K562 (cell line): ENCODE data around the gene C19orf18. TPM values are rescaled to one million over a fixed set of nuclear protein-coding genes. Genes with fewer than 3 reads are reported as not detected.
A peak's percentile ranks its signal among the peaks of the same experiment; 100 is the strongest.

Source experiments
- ATAC-seq: fragments of 200-7000 bp; cut with Tn5 transposase; 3 replicates; pipeline ENCODE4 v1.9.1; 2020; ENCODE audit warnings: moderate library complexity
- BruUV-seq: library from RNA; stranded (reverse); fragments of 400-500 nt; replicated peaks from 2 replicates; lab custom pipeline; 2021; lab: Mats Ljungman, UMichigan
- CTCF ChIA-PET: fragments of 300-600 bp; formaldehyde crosslinking; extraction: SDS; loops from one replicate; lab custom pipeline; 2021; ENCODE audit warnings: low intra/inter-chr PET ratio; lab: Yijun Ruan, JAX
- POLR2A ChIA-PET: fragments of 300-600, 350-650 bp; sonication (Branson Sonifier 250); formaldehyde crosslinking; extraction: SDS; loops from one replicate; lab custom pipeline; 2021; ENCODE audit warnings: antibody characterized with exemption, inconsistent platforms; lab: Yijun Ruan, JAX
- DNase-seq, 4 experiments: peaks; one replicate each; pipeline versions ENCODE4 v3.0.0 to v3.0.0-alpha.2; 2011 to 2018; ENCODE audit warnings: low spot score in 3 of 4, mixed read lengths in 3 of 4; ENCODE audit errors: extremely low read depth in 1 of 4
- FAIRE-seq: peaks from 2 replicates; lab custom pipeline; 2011; peaks lifted over from hg19 to GRCh38; lab: Jason Lieb, UNC
- H2AFZ ChIP-seq: 2 replicates; pipeline ENCODE4 v1.6.0; 2011; ENCODE audit warnings: low read depth, low read length, control low read depth, inconsistent platforms
- H3K27ac ChIP-seq: fragments of 200-600 bp; 3 replicates; pipeline ENCODE4 v1.8.0; 2011; ENCODE audit warnings: low read depth, mild to moderate bottlenecking, control low read depth, inconsistent platforms, low read length, moderate library complexity, mixed read lengths; ENCODE audit errors: extremely low read depth
- H3K27me3 ChIP-seq, 2 experiments: fragments of 300-600 bp in 1 of 2; 2 replicates in 1 of 2; 3 replicates in 1 of 2; pipeline versions ENCODE4 v1.6.0 to v1.8.0; 2011; ENCODE audit warnings: inconsistent platforms in 2 of 2, low read length in 2 of 2, mild to moderate bottlenecking in 1 of 2, mixed read lengths in 1 of 2, moderate library complexity in 1 of 2; ENCODE audit not compliant: control insufficient read depth in 2 of 2, insufficient read depth in 2 of 2
- H3K36me3 ChIP-seq: fragments of 300-600 bp; 3 replicates; pipeline ENCODE4 v1.8.0; 2011; ENCODE audit warnings: mild to moderate bottlenecking, low read length, inconsistent platforms; ENCODE audit not compliant: control insufficient read depth, insufficient read depth
- H3K4me1 ChIP-seq, 2 experiments: fragments of 200-600 bp in 1 of 2; replicated peaks in 1 of 2; 2 replicates in 1 of 2; 3 replicates in 1 of 2; pipeline versions ENCODE4 v1.5.1 to v1.8.0; 2011; ENCODE audit warnings: inconsistent platforms in 2 of 2, low read length in 2 of 2, mild to moderate bottlenecking in 1 of 2, mixed read lengths in 1 of 2, moderate library complexity in 1 of 2; ENCODE audit not compliant: control insufficient read depth in 2 of 2, insufficient read depth in 2 of 2
- H3K4me2 ChIP-seq: 2 replicates; pipeline ENCODE4 v1.6.1; 2011; ENCODE audit warnings: low read length, control low read depth, inconsistent platforms, mixed read lengths; ENCODE audit not compliant: insufficient read depth
- H3K4me3 ChIP-seq: fragments of 200-600 bp; sonication (generic), shearing (Covaris generic); 2 replicates; pipeline ENCODE4 v1.5.1; 2016; ENCODE audit warnings: control low read depth, inconsistent platforms
- H3K79me2 ChIP-seq: fragments of 200-600 bp; 3 replicates; pipeline ENCODE4 v1.8.0; 2011; ENCODE audit warnings: low read length, inconsistent platforms; ENCODE audit not compliant: control insufficient read depth, insufficient read depth
- H3K9ac ChIP-seq, 2 experiments: 2 replicates each; pipeline versions ENCODE4 v1.6.0 to v1.6.1; 2011; ENCODE audit warnings: low read depth in 2 of 2, low read length in 2 of 2, control low read depth in 1 of 2, inconsistent platforms in 1 of 2, mild to moderate bottlenecking in 1 of 2, mixed read lengths in 1 of 2; ENCODE audit not compliant: insufficient read depth in 1 of 2
- H3K9me1 ChIP-seq: one replicate; pipeline ENCODE4 v1.6.0; 2011; ENCODE audit warnings: inconsistent platforms, mild to moderate bottlenecking, low read length, moderate library complexity; ENCODE audit not compliant: control insufficient read depth, insufficient read depth
- H3K9me3 ChIP-seq: replicated peaks from 2 replicates; pipeline ENCODE4 v1.5.1; 2011; ENCODE audit warnings: low read depth, low read length, inconsistent platforms; ENCODE audit not compliant: control insufficient read depth, insufficient read depth
- H4K20me1 ChIP-seq: replicated peaks from 2 replicates; pipeline ENCODE4 v1.6.1; 2011; ENCODE audit warnings: low read length, inconsistent platforms, mixed read lengths; ENCODE audit not compliant: control insufficient read depth, insufficient read depth
- CEBPB ChIP-seq: fragments of 450-650 bp; IDR thresholded peaks from 2 replicates; pipeline ENCODE4 v1.6.1; 2016; ENCODE audit warnings: missing genetic modification characterization, missing compliant biosample characterization
- FOXP1 ChIP-seq: sonication (generic); formaldehyde crosslinking; IDR thresholded peaks from 2 replicates; pipeline ENCODE4 v1.8.0; 2022; ENCODE audit warnings: mild to moderate bottlenecking, missing genetic modification reagents
- MAZ ChIP-seq, 2 experiments: fragments of 450-650 bp in 1 of 2; sonication (generic) in 1 of 2; formaldehyde crosslinking; IDR thresholded peaks in 1 of 2; conservative IDR thresholded peaks in 1 of 2; 2 replicates each; pipeline versions ENCODE4 v1.4.0 to v1.5.0; 2020; ENCODE audit warnings: mild to moderate bottlenecking in 1 of 2, missing genetic modification reagents in 1 of 2
- NR1H2 ChIP-seq: sonication (generic); formaldehyde crosslinking; IDR thresholded peaks from 2 replicates; pipeline ENCODE4 v1.4.0; 2020; ENCODE audit warnings: mild to moderate bottlenecking, missing genetic modification reagents
- POLR2B ChIP-seq: fragments of 450-650 bp; IDR thresholded peaks from 2 replicates; pipeline ENCODE4 v1.6.1; 2018; ENCODE audit warnings: low read depth; ENCODE audit not compliant: partially characterized antibody
- SNRNP70 ChIP-seq: fragments of 200-400 bp; formaldehyde crosslinking; optimal IDR thresholded peaks from 2 replicates; pipeline ENCODE3; 2017; ENCODE audit warnings: low read depth, low read length
- SRSF3 ChIP-seq: fragments of 200-400 bp; formaldehyde crosslinking; IDR thresholded peaks from 2 replicates; pipeline ENCODE4 v1.6.1; 2016; ENCODE audit warnings: mild to moderate bottlenecking, low read length, moderate library complexity; ENCODE audit not compliant: insufficient read depth
- XRCC5 ChIP-seq: fragments of 200-400 bp; formaldehyde crosslinking; IDR thresholded peaks from 2 replicates; pipeline ENCODE4 v1.6.1; 2017; ENCODE audit warnings: low read depth, mild to moderate bottlenecking, low read length
- ZBED1 ChIP-seq: IDR thresholded peaks from 2 replicates; pipeline ENCODE4 v1.6.1; 2014
- WGBS: fragments of 100-300 bp; shearing (Covaris generic); methylation state at CpG from one replicate; pipeline ENCODE4 v1.1.6; 2016; ENCODE audit warnings: low coverage, mixed read lengths; ENCODE audit not compliant: insufficient coverage; ENCODE audit errors: missing lambda C conversion rate; 5-methylcytosine and 5-hydroxymethylcytosine counted together
- in situ Hi-C: fragments of 300-500 bp; cut with MboI; formaldehyde crosslinking; loops from 4 replicates; pipeline ENCODE4 v1.15.0; 2018; ENCODE audit warnings: inconsistent platforms, mixed read lengths
- intact Hi-C: fragments of 100-400 bp; cut with micrococcal nuclease; formaldehyde crosslinking; loops from 2 replicates; pipeline ENCODE4 v1.14.2; 2022
- polyA plus RNA-seq, 8 experiments: library from polyadenylated mRNA; depleted of rRNA in 4 of 8; stranded (reverse) in 5 of 8; unstranded in 3 of 8; fragments of >200 nt; fragmentation: Nextera tagmentation in 2 of 8; fragmentation: Illumina TruSeq in 1 of 8; extraction: Ambion mirVana in 2 of 8; extraction: Trizol in 1 of 8; gene quantifications; 2 replicates each; pipeline versions ENCODE4 v1.2.1 to v1.2.3, GENCODE V29; 2011 to 2014; ENCODE audit warnings: inconsistent platforms in 1 of 8, missing spikeins in 1 of 8
- total RNA-seq, 7 experiments: library from RNA; depleted of rRNA in 6 of 7; stranded (reverse); fragments of >200 nt in 6 of 7; fragmentation: Illumina TruSeq in 2 of 7; extraction: Trizol in 2 of 7; gene quantifications; 2 replicates each; pipeline versions ENCODE4 v1.2.1 to v1.2.3, GENCODE V29; 2011 to 2021; ENCODE audit warnings: low replicate concordance in 1 of 7
- TF ChIP-seq, protein P1 (sequence below), 2 experiments: fragments of 450-650 bp; IDR thresholded peaks; 2 replicates each; pipeline ENCODE4 v1.6.1; 2016
- TF ChIP-seq, protein P2 (sequence below): fragments of 150-350 bp; IDR thresholded peaks from 2 replicates; pipeline ENCODE4 v1.6.1; 2014; ENCODE audit warnings: low read depth, mild to moderate bottlenecking, low read length, borderline replicate concordance
- TF ChIP-seq, protein P3 (sequence below), 2 experiments: fragments of 450-650 bp in 1 of 2; IDR thresholded peaks; 2 replicates each; pipeline ENCODE4 v1.6.1; 2011 to 2017; ENCODE audit warnings: low read depth in 2 of 2, antibody characterized with exemption in 1 of 2, borderline replicate concordance in 1 of 2, low read length in 1 of 2, mild to moderate bottlenecking in 1 of 2, mixed read lengths in 1 of 2; ENCODE audit not compliant: control insufficient read depth in 1 of 2

Gene C19orf18
- total and polyA plus RNA-seq, 9 of the 15 experiments (the other 6 are each of a cell fraction or from before 2014, with no cell fraction given) = not detected

DNA sequence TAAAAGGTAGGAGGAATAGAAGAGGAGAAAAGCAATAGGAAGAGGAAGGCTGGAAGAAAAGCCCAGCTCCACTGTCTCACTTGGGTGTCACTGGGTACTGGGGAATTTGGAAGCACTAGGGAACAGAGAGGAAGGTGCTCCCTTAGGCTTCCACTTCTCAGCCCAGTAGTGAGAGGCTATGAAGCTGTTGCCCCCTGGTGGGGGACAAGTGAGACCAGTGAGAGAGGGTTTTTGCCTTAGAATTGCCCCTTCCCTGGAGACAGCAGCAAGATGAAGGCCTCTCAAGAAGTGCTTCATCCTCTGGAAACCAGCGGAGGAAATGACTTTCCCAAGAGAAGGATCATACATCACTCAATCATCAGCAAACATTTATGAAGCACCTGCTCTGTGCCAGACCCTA, 33.0 kb upstream of the C19orf18 start (continued):
- TF ChIP-seq, protein P1, sequence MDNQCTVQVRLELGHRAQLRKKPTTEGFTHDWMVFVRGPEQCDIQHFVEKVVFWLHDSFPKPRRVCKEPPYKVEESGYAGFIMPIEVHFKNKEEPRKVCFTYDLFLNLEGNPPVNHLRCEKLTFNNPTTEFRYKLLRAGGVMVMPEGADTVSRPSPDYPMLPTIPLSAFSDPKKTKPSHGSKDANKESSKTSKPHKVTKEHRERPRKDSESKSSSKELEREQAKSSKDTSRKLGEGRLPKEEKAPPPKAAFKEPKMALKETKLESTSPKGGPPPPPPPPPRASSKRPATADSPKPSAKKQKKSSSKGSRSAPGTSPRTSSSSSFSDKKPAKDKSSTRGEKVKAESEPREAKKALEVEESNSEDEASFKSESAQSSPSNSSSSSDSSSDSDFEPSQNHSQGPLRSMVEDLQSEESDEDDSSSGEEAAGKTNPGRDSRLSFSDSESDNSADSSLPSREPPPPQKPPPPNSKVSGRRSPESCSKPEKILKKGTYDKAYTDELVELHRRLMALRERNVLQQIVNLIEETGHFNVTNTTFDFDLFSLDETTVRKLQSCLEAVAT (IDR thresholded peaks at IDR 0.05) = no peak
- no peak for TF ChIP-seq MAZ (CRISPR knock-in tag; conservative IDR thresholded peaks at IDR 0.05 in 1 of 2, IDR thresholded peaks at IDR 0.05 in 1 of 2)
- TF ChIP-seq NR1H2 = no peak
- TF ChIP-seq SRSF3 = no peak

DNA sequence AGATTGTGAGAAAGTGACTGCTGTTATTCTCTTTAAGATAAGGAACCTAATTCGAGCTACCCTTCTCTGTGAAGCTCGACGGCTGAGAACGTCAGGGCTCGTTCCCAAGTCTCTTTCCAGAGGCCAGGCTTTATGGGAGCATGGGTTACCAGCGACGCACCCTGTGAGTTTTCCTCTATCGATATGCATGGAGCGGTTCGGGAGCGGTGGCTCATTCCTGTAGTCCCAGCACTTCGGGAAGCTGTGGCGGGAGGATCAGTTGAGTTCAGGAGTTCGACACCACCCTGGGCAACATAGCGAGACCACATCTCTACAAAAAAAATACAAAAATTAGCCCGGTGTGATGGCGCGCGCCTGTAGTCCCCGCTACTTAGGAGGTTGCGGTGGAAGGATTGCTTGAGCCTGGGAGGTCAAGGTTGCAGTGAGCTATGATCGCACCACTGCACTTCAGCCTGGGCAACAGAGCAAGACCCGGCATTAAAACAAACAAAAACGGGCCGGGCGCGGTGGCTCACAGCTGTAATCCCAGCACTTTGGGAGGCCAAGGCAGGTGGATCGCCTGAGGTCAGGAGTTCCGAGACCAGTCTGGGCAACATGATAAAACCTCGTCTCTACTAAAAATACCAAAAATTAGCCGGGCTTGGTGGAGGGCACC, 29.0 kb upstream of the C19orf18 start:
- H3K9me1 ChIP-seq = no peaks in the 10 kb centered on the region
- H3K4me2 ChIP-seq = no peak overlapping the region
- peaks cover 0 to 9% of the 10 kb centered on the region in 2 experiments; a peak in 2 of 5 replicates for H3K4me1 ChIP-seq
- 24% methylated on average over 28 of the region's 31 CpGs for WGBS
- H3K36me3 ChIP-seq = no peaks in the 10 kb centered on the region
- no peak overlapping the region for H3K9ac ChIP-seq
- H3K27ac ChIP-seq = no peak overlapping the region
- intact Hi-C loops = no loop called here
- in situ Hi-C loops = no loop called here
- no peaks in the 10 kb centered on the region; the same call in 1 of the 2 replicates for H3K9me3 ChIP-seq
- 0 out of 2 replicates have a peak overlapping the region, but pooled peaks have one; percentile 33 for H3K4me3 ChIP-seq
- H4K20me1 ChIP-seq = no peaks in the 10 kb centered on the region
- CTCF ChIA-PET = no interaction called here
- no peaks in the 10 kb centered on the region for H3K27me3 ChIP-seq
- no peak overlapping the region for H2AFZ ChIP-seq
- H3K79me2 ChIP-seq = no peaks in the 10 kb centered on the region
- FAIRE-seq (no peak), DNase-seq (no peak), ATAC-seq (no peak)
- BruUV-seq = no TSS peak
- POLR2A ChIA-PET = no interaction called here
- TF ChIP-seq SNRNP70 (no peak), ZBED1 (no peak), CEBPB (tag) (no peak), POLR2B (no peak), XRCC5 (no peak), FOXP1 (CRISPR knock-in tag) (no peak)
- TF ChIP-seq, protein P2, sequence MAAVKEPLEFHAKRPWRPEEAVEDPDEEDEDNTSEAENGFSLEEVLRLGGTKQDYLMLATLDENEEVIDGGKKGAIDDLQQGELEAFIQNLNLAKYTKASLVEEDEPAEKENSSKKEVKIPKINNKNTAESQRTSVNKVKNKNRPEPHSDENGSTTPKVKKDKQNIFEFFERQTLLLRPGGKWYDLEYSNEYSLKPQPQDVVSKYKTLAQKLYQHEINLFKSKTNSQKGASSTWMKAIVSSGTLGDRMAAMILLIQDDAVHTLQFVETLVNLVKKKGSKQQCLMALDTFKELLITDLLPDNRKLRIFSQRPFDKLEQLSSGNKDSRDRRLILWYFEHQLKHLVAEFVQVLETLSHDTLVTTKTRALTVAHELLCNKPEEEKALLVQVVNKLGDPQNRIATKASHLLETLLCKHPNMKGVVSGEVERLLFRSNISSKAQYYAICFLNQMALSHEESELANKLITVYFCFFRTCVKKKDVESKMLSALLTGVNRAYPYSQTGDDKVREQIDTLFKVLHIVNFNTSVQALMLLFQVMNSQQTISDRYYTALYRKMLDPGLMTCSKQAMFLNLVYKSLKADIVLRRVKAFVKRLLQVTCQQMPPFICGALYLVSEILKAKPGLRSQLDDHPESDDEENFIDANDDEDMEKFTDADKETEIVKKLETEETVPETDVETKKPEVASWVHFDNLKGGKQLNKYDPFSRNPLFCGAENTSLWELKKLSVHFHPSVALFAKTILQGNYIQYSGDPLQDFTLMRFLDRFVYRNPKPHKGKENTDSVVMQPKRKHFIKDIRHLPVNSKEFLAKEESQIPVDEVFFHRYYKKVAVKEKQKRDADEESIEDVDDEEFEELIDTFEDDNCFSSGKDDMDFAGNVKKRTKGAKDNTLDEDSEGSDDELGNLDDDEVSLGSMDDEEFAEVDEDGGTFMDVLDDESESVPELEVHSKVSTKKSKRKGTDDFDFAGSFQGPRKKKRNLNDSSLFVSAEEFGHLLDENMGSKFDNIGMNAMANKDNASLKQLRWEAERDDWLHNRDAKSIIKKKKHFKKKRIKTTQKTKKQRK = no peak
- TF ChIP-seq, protein P3, sequence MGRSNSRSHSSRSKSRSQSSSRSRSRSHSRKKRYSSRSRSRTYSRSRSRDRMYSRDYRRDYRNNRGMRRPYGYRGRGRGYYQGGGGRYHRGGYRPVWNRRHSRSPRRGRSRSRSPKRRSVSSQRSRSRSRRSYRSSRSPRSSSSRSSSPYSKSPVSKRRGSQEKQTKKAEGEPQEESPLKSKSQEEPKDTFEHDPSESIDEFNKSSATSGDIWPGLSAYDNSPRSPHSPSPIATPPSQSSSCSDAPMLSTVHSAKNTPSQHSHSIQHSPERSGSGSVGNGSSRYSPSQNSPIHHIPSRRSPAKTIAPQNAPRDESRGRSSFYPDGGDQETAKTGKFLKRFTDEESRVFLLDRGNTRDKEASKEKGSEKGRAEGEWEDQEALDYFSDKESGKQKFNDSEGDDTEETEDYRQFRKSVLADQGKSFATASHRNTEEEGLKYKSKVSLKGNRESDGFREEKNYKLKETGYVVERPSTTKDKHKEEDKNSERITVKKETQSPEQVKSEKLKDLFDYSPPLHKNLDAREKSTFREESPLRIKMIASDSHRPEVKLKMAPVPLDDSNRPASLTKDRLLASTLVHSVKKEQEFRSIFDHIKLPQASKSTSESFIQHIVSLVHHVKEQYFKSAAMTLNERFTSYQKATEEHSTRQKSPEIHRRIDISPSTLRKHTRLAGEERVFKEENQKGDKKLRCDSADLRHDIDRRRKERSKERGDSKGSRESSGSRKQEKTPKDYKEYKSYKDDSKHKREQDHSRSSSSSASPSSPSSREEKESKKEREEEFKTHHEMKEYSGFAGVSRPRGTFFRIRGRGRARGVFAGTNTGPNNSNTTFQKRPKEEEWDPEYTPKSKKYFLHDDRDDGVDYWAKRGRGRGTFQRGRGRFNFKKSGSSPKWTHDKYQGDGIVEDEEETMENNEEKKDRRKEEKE (IDR thresholded peaks at IDR 0.05; ENCODE audit: borderline replicate concordance in 1 of 2, control insufficient read depth in 1 of 2, low read depth in 2 of 2, low read length in 1 of 2) = no peak
